ENCODE data around the gene GOLGA1. TPM values are rescaled to one million over a fixed set of nuclear protein-coding genes. Genes with fewer than 3 reads are reported as not detected.

GOLGA1 gene
- total and polyA plus RNA-seq, 9 of the 15 experiments (the other 6 are each of a cell fraction or from before 2014, with no cell fraction given) = 2.9 to 15.9 (median 8.5) TPM

DNA sequence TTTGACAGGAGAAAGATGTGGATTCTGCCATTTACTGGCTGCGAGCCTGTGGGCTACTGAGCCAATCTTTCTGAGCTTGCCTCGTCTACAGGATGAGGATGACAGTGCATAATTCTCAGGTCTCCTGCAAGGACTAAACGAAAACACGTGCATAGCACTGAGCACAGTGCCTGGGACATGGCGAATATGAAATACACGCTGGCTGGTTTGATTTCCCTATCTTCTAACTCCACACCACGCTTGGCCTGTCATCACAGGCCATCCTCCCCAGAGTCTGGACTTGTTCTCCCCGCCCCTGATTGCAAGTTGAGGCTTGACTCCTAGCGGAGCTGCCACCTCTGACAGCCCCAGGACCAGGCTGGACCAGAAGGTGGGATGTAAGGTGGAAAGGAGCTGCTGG is 41.0 kb downstream of the GOLGA1 start (continued):
- peak; percentile 62 for TF ChIP-seq MXI1 (IDR thresholded peaks at IDR 0.05; ENCODE audit: low read depth, low read length)
- TF ChIP-seq, protein P1, sequence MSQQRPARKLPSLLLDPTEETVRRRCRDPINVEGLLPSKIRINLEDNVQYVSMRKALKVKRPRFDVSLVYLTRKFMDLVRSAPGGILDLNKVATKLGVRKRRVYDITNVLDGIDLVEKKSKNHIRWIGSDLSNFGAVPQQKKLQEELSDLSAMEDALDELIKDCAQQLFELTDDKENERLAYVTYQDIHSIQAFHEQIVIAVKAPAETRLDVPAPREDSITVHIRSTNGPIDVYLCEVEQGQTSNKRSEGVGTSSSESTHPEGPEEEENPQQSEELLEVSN (IDR thresholded peaks at IDR 0.05; ENCODE audit: borderline replicate concordance in 1 of 2, extremely low read depth in 1 of 2, insufficient read depth in 1 of 2, insufficient read length in 1 of 2, low read depth in 1 of 2, low read length in 1 of 2, poor library complexity in 1 of 2, severe bottlenecking in 1 of 2) = peak; percentile 50 to 58
- TF ChIP-seq SMAD4 (CRISPR knock-in tag; conservative IDR thresholded peaks at IDR 0.05) = peak; percentile 71

DNA sequence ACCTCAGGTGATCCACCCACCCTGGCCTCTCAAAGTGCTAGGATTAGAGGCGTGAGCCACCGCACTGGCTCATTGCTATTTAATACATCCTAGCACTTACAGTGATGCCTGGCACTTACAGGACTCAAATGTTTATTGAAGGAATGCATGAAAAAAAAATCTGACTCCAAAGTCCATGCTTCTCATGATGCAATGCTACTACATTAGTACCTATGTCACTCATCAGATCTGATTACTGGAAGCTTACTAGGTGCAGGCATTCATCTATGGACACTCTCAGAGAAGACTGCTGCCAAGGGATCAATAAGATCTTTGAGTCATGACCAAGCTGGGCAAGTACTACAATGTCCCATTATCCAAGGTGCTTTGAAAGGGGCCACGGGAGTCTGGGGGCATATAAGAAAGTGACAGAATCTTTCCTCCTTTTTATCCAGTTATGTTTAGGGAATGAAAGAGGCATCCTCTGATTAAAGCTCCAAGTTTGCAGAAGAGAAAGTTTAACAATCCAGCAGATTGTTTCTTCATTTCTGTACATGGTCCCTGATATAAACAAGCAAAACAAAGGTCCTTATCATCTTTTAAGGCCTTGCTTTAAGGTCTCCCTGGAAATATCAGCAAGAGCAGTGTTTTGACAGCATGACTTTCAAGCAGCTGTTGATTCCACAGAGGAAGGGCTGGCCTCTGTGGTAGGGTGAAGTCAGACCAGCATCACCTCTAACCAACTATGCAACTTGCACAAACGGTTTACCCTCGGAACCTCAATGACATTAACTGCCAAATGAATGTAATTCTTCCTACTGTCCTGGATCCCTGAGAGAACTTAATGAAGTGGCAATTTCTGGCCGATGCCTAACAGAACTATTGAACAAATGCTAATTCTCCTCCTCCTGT is 43.1 kb downstream of the GOLGA1 start:
- Histone ChIP-seq H3K4me2 (ENCODE audit: insufficient read depth, low read length) (no peak overlapping the region), H3K36me3 (ENCODE audit: control insufficient read depth, insufficient read depth, low read length) (peaks cover 59% of the 10 kb centered on the region), H3K9me3 (replicated peaks; ENCODE audit: control insufficient read depth, insufficient read depth, low read depth, low read length) (no peaks in the 10 kb centered on the region; the same call in 1 of the 2 replicates), H2AFZ (ENCODE audit: low read depth, low read length) (no peak overlapping the region), H3K9ac (ENCODE audit: insufficient read depth in 1 of 2, low read depth in 2 of 2, low read length in 2 of 2) (no peak overlapping the region), H3K79me2 (ENCODE audit: control insufficient read depth, insufficient read depth, low read length) (no peaks in the 10 kb centered on the region), H3K27ac (ENCODE audit: extremely low read depth, low read depth, low read length) (no peak overlapping the region), H4K20me1 (replicated peaks; ENCODE audit: control insufficient read depth, insufficient read depth, low read length) (0 out of 2 replicates have a peak, but pooled peaks cover 3% of the 10 kb centered on the region), H3K4me1 (replicated peaks in 1 of 2; ENCODE audit: control insufficient read depth in 2 of 2, insufficient read depth in 2 of 2, low read length in 2 of 2) (peaks cover 14 to 17% of the 10 kb centered on the region in 2 experiments; a peak in 4 of 5 replicates), H3K9me1 (ENCODE audit: control insufficient read depth, insufficient read depth, low read length) (no peaks in the 10 kb centered on the region), H3K27me3 (ENCODE audit: control insufficient read depth in 2 of 2, insufficient read depth in 2 of 2, low read length in 2 of 2) (no peaks in the 10 kb centered on the region), H3K4me3 (no peak overlapping the region)
- no peak for TF ChIP-seq HEY1 (CRISPR knock-in tag; IDR thresholded peaks at IDR 0.05; ENCODE audit: borderline replicate concordance)
- TF ChIP-seq XRCC5 (IDR thresholded peaks at IDR 0.05; ENCODE audit: low read depth, low read length) = no peak
- TF ChIP-seq CBFA2T3 (IDR thresholded peaks at IDR 0.05) = 0 out of 2 replicates have a peak, but pooled peaks have one; percentile 13
- no peak for TF ChIP-seq TSC22D4 (tag; IDR thresholded peaks at IDR 0.05)
- in situ Hi-C loops (cut with MboI) = no loop called here
- DNase-seq (ENCODE audit: extremely low read depth in 1 of 4, low spot score in 3 of 4) = no peak
- BruUV-seq (replicated peaks) = no TSS peak
- ChIA-PET CTCF (ENCODE audit: low intra/inter-chr PET ratio) (no interaction called here), POLR2A (interaction anchor here (0.5 to 1.5 kb wide), 3 partner anchors 16 to 51 kb away, joined by 3 to 6 read pairs (median 4); no protein-coding TSS in a partner anchor)
- FAIRE-seq = no peak
- intact Hi-C loops (cut with micrococcal nuclease) = no loop called here
- no peak for ATAC-seq
- WGBS (ENCODE audit: insufficient coverage, low coverage, missing lambda C conversion rate) = 77% methylated on average over 6 of the region's 6 CpGs
